Stimulated activated CD4-positive, alpha-beta T cell treated with anti-CD3 and anti-CD28 coated beads, Interleukin-12 subunit alpha, Interleukin-12 subunit beta, amount 100 ng/mL, for 48 hours (primary cell): ENCODE data around the gene AUTS2.

Experiments used
- DNase-seq, 3 donors: peaks; one replicate each; pipeline ENCODE4 v3.0.0-alpha.2; 2020; ENCODE audit warnings: low read depth in 2 of 3, low spot score in 1 of 3

The AUTS2 gene

DNA sequence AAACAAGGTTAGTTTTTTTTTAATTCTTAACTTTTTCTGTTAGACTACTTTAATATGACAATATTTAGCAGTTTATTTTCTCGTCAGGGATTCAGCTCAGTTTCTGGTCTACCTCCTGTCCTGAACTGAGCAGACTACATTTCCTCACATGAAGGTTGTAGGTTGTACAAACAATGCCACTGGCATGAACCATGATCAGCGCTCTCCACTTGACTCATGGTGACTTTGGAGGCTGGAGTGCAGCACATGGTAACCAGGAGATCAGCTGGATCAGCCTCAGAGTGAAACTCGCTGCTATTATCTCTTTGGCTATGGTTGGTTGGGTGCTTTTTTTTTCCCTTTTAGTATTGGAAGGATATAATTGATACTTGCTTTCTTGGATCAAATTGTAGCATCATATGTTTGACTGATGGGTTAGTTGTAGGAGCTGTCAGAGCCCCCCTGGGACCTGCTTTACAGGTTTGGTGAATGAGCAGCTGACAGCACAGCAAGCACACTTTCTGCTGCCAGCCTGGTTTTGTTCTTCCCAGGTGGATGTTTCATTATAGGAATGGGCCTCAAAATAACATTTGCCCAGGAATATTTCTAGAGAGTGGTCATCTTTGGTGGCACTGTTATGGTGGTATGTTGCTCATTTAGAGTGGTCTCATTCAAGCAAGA, 556.4 kb downstream of the AUTS2 start:
- DNase-seq = no peak

DNA sequence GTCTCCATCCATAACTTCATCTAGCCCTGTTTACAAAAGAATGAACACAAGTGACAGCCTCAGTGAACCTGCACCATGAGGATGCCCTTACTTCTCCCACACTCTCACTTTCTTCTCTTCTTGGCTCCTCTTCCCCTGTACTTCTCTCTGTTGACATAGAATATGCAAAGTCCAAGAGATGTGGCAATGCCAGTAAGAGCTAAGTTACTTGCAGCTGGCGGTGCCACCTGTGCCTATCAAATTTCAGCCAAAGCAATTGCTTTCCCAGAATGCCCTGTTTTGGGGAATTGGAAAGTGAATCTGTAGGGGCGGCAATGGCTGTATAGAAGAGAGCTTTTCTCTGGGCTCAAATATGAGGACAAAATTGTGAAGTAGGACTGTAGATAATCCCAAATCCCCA, 557.8 kb downstream of the AUTS2 start:
- no peak for DNase-seq

DNA sequence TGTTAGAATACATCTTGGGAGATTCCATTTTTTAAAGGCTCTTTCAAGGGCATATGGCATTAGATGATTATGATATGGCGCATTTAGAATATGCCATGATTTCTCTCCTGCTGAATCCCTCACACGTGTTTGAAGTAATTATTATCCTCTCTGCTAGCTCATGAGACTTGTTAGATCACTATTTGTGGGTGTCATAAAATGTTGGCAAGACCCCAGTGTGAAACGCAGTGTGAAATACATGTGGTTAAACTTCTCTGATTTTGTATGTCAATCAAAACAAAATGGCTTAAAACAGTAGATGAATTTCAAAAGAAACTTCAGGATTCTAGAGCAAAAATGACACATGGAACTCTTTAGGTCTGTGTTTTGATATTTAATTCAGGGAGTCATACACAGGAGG, 560.8 kb downstream of the AUTS2 start:
- no peak for DNase-seq

DNA sequence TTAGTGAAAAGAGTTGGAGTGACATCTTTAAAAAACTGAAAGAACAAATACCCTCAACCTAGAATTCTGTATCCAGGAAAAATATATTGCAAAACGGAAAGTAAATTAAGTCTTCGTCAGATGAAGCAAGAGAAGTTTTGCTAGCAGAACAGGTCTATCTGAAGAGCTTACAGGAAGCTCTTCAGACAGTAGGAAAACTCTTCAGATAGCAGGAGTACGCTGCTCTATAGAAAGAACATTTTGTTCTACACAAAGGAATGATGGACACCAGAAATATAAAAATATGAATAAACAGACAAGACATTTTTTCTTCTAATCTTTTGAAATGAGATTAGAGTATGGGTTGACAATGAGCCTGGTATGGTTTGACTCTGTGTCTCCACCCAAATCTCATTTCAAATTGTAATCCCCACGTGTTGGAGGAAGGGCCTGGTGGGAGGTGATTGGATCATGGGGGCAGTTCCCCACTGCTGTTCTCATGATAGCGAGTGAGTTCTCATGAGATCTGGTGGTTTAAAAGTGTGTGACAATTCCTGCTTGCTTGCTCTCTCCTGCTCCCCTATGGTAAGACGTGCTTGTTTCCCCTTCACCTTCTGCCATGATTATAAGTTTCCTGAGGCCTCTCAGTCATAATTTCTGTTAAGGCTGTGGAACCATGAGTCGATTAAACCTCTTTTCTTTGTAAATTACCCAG, 567.3 kb downstream of the AUTS2 start:
- no peak for DNase-seq

DNA sequence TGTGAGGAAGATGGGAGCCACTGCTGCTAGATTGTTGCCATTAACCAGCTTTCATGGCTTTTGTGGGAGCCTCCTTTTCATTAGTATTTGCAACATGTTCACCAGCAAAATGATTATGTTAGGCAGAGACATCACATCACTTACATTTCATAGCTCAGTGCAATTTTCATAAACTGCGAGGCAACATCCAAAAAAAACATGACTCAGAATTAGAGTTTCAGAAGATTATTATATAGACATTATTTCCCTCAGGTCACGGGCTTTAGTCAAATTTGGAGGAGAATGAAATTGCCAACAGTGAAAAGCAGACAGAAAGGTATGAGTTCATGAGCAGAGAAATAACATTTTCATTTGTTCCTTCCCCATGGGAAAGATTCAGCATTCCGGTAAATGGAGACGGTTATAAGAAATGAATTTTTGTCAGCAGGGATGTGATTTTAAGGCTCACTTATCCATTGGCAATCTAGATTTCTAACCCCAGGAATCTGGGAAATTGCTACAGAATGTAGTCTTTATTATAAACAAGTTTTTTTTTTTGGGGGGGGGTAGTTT, 573.2 kb downstream of the AUTS2 start:
- no peak for DNase-seq

DNA sequence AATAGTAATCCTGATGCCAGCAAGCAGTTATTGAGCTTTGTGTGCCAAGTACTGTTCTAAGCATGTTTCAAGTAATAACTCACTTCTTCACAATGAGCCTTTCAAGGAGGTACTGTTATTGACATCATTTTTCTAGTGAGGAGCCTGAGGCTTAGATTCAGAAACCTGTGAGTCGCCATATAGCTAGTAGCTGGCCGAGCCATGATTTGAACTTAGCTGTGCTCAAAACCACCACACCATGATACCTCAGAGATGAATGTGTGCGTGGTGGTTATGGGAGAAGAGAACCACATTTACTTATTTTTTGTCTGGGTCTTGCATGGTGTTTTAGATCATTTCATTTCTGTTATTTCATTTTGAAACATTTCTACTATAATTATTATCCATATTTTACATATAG, 578.9 kb downstream of the AUTS2 start:
- DNase-seq = peak in 1 of 3 donors; percentile 2

DNA sequence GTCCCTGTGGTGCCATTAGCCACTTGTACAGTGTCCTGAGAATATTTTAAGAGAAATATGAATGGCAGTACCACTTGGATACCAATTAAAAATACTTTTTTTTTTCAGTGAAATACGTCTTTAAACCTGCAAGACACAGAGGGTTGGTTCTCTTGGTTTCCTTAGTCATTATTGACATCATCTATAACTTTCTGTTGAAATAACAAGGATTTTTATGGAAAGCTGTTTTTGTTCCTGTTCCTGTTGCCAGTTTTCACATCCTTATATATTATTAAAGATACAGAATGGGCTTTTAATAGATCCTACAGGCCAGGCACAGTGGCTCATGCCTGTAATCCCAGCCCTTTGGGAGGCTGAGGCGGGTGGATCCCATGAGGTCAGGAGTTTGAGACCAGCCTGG, 579.9 kb downstream of the AUTS2 start:
- DNase-seq = no peak

DNA sequence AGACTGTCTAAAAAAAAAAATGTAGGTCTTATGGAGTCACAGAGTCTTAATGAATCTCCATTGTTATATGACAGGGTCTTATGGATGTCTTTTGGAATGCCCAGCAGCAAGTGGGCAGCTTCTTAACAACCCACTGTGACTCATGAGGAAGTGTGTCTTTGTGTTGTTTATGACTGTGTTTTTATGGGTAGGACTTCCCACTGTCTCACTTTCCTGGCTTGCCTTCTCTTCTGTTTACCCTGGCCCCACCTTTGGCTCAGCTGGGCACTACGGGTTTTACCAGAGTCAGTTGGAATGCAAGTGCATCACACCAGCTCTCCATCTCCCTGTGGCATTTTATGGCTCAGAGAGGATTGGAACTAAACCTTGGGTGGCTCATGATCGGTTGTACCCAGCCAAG, 580.5 kb downstream of the AUTS2 start:
- no peak for DNase-seq

DNA sequence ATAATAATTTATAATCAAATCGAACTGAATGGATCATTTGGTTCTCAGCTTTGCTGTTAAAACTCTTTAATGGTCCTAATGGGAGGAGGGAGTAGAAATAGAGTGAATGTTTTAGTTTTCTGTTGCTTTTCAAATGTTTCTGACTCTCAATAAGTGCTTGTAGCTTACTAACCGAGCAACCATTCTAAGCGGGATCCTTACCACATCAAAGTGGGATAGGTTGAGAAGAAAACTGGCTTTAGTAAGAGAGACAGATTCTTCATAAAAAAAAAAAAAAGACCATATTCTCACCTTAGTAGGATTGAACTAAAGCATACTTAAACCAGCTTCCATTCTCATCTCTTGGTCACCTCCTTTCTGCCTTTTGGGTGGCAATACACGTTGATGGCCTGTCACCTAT, 584.2 kb downstream of the AUTS2 start:
- no peak for DNase-seq

DNA sequence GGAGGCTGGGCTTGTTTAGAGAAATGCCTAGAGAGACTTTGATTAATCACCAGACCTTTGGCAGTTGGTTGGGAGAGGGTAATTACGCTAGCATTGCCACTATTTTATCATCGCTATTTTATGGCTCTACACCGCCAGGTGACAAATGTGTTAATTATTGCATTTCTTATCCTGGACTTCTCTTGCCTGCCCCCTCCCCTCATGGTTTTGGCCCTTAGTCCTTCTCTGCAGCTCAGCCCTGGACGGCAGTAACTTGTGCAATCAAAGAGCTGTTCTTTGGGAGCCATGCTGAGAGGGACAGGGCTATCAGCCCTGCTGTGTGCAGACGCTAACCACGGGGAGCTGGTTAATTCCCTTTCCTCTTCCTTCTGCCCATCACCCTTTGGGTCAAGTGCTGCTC, 585.0 kb downstream of the AUTS2 start:
- DNase-seq = no peak

DNA sequence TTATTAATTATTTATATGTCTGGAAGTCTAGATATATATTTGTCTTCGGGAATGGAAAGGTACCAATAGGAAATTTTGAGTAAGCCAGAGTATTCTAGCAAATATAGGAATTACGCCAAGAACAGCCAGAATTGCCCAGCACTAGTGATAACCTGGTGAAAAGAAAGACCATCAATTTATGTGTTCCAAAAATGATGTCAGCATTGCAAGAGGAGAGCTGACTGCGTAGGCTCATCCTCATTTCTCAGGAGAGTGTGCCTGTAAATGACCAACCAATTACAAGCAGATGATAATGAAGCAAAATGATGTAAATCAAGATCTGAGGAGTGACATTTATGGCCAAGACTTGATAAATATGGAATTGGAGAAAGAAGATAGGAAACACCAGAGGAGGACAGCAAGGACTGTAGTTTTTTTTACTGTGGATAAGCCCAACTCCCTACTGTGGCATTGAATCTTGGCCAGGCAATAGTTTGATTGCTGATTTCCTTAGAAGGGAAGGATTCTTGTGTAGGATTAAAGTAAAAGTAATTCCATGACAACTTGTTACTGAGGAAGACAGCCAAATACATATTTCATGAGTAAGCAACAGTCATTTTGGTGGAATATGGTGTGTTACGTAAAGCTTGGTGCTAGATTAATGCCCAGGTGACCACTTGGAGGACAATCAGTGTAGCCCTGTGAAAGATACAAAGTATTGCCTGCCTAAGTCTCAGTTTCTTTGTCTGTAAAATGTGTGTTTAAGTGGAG, 590.8 kb downstream of the AUTS2 start:
- no peak for DNase-seq

DNA sequence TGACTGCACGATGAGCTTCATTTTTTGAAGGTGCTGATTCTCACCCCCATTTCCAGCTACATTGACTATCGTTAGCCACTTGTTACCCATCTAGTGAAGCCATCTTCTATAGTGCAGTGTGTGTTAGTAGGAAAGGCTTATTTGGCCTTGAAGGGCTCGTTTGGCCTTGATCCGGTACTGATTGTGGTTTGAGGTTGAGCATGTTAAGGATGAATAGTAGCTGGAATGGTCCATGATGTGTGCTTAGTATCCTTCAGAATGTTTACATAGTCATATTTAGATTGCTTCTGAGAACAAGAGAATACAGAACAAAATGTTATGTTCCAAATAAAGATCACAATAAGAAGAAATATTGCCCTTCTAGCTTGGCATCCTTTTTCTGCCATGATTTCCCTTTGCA, 591.5 kb downstream of the AUTS2 start:
- no peak for DNase-seq

DNA sequence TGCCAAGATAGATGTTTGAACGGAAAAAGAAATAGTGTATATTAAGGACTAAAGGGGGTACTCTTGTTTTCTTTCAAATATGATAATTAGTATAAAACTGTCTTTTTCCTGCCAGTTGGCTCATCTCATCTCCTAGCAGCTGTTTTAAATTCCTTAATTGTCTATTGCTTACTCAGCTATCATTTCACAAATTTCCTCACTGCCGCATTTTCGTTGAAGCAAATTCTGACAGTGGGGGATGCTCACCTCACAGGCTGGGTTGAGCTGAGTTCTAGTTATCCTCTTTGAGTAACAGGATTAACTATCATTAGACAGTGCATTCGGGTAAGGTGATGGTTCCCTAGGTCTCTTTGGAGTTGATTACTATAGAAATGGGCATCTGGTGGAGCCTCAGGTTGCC, 592.0 kb downstream of the AUTS2 start:
- no peak for DNase-seq

DNA sequence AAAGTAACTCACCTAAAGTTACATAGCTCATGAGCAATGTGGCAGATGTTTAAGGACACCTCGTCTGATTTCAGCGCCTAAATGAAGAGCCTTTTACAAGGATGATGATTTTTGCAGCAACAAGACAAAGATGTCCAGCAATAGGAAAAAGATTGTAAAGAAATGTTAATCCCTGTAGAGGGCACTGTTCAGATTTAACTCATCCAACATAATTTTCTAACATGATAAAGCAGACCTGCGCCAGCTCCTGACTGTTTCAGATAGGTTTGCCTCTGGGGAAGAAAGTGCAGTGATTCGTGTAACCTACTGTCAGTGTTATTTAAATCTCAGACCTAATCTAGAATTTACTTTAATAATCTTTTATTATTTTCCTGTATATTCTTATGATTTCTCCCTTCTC, 595.2 kb downstream of the AUTS2 start:
- DNase-seq = no peak

DNA sequence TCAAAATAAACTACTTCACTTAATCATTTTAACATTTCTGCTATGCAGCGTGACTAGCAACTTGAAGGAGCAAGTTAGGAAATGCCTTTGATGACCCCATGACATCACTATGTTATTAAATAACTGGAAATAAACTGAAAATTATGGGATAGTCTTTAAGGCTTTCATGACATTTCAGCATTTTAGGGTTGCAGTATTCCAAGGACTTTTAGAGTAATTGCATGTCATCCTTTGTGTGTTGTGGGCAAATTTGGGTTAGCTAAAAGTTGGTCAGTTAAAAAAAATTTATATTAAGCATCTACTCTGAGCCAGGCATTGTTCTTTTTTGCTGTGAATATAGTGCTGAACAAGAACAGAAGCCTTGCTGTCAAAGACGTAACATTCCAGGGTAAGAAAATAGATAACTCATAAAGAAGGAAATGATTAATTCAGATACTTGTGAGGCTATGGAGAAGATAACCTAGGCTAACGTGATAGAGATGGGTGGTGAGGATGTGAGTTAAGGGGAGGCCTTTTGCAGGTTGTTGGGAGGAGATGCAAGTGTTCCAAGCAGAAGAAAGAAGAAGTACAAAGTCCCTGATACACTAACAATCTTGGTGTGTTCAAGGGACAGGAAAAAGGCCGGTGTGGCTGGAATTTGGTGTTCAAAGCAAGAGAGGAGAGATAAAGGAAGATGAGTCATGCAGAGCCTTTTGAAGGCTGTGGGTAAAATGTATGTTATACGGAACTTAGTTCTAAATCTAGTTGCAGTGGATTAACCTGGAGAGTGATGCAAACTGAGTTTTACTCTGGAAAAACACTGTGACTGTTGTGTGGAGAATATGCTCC, 610.2 kb downstream of the AUTS2 start:
- DNase-seq = no peak

DNA sequence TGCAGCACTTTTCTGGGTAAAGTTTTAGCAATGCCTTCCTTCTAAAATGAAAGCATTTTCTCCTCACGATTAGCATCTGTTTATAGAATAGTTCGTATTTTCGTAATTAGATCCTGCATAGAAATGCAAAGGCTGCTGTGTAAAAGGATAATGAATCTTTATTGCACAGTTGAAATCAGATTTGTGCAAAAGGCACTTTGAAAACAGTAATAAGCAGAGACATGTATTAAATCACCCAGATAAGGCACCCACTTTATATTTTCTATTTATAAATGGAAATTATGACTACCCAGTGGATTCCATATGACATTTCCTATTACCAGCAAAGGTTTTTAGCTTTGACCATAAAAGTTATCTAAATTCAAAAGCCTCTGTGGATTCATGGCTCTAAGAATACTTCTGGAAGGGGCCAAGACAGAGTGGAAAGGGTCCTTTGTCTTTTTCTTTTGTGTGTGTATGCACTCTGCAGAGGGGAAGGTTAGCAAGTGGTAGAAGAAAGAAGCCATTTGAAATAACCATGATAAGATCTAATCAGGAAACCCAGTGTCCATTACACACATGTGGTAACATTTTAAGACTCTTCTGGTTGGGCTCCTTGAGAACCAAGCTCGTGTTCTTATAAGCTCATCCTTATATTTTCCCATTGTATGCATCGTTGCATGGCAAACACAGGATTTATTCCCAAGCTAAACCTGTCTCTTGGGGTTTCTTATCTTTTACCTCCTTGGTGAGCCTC, 612.1 kb downstream of the AUTS2 start:
- no peak for DNase-seq

DNA sequence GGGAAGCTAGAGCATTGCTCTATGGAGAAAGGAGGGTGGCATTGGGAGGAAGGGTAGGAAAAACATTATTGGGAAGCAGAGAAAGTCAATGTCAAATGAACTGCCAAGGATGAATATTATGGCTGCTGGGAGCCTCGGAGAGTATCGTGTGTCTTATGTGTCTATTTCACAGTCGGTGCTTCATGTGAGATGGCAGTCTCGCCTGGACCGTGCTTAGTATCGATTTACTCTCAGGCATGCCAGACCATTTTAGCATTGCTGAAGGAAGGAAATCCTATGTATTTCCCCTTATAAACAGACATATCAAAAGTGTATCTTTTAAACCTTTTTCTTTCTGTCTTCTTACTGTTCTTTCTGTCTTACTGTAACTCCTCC, 612.6 kb downstream of the AUTS2 start:
- no peak for DNase-seq

DNA sequence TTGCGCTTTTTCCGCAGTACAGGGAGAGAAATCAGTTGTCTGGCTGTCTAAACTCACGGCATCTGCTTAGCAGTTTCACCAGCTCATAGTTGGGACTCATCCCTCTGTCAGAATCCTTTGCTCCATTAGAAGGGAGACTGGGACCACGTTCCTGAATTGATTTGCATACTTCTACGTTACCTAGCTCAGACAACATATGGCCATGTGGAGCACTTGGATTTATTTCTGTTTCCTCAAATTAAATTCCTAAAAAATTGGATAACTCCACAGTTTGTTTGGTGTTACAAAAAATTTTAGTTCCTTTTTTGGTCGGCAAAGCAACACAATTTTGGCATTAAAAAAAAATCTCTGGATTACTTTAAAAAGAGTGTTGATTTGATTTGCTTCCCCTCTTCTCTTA, 614.0 kb downstream of the AUTS2 start:
- DNase-seq = no peak

DNA sequence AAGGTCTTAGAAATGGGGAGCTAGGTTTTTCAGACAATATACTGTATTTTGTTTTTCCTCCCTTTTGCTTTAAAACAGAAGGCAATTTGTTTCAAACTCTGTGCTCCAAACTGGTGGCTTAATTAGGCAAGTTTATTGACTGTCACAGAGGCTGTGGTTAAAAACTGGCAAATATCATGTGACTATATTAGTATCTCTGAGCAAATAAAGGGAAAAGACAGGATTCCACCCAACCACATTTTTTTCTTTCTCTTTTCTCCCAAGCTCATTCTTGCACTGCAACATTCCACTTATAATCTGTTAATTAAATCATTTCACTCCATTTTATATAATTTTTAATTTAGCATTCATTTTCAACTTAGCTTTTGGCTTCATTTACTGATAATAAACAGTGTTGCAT, 615.8 kb downstream of the AUTS2 start:
- DNase-seq = no peak

DNA sequence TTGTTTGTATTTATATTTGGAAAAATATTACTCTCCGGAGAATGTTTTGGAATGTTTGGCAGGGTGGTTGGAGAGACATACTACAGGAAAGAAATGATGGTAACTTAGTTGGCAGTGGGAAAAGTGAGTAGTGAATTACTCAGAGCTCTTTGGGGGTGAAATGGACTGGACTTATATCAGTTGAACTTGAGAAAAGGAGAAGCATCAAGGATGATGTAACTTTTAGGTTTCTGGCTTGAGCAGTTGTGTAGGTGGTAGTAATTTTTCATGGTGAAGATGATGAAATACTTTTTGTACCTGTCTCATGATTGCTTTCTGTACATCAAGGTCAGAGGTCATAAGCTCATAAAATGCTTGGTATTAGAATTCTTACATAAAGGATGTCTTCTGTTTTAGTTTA, 617.2 kb downstream of the AUTS2 start:
- no peak for DNase-seq

DNA sequence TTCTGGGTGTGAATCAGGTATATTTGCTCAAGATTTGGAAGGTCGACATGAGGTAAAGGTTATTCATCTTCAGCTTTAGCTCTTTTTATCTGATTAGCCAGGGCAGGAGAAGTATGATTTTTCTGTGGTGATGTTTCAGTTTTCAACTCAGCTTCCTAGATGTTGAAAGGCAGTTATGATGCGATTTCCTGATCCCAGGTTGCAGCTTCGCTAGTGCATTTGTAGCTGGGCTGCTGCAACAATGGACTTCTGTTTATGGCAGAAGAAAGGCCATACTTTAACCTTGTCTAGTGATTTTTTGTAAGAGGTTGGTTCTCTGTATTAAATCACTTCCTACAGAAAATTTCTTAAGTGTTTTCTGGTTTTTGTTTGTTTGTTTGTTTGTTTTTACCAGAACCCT, 619.3 kb downstream of the AUTS2 start:
- no peak for DNase-seq
